ENCODE results near the gene TOX3.

TOX3 gene

GRCh38 chr16:52521570-52521969 lies 25.4 kb downstream of the TOX3 start:
- no peak overlapping the region for H3K27ac ChIP-seq (replicated peaks; ENCODE audit: low read length)
- DNase-seq (ENCODE audit: low spot score): no peak
- no peak overlapping the region for H2AFZ ChIP-seq (ENCODE audit: low read length)
- H3K9ac ChIP-seq (ENCODE audit: low read depth, low read length, poor library complexity): no peak overlapping the region
- H3K9me3 ChIP-seq (replicated peaks in 1 of 2; ENCODE audit: control insufficient read depth in 2 of 2, insufficient read depth in 1 of 2, low read depth in 1 of 2, low read length in 2 of 2): peaks cover 0 to 14% of the 10 kb centered on the region in 2 donors
- H4K8ac ChIP-seq (ENCODE audit: low read depth, low read length): no peak overlapping the region
- no peaks in the 10 kb centered on the region for H3K79me1 ChIP-seq (ENCODE audit: low read depth, low read length)
- H3K36me3 ChIP-seq (replicated peaks in 1 of 2; ENCODE audit: control insufficient read depth in 2 of 2, insufficient read depth in 2 of 2, low read length in 2 of 2): peaks cover 14 to 74% of the 10 kb centered on the region in 2 donors
- no peak overlapping the region for H3K4ac ChIP-seq (ENCODE audit: low read length)
- WGBS, 2 donors (ENCODE audit: extremely low coverage in 2 of 2, insufficient read length in 2 of 2, insufficient replicate concordance in 1 of 2): no CpG with 5 or more reads among the region's 6 CpGs
- H2BK5ac ChIP-seq (ENCODE audit: low read length): no peak overlapping the region
- no peaks in the 10 kb centered on the region for H3K27me3 ChIP-seq (ENCODE audit: control insufficient read depth in 3 of 3, insufficient read depth in 3 of 3, low read depth in 1 of 3, low read length in 3 of 3)
- H2AK5ac ChIP-seq (ENCODE audit: low read depth, low read length): no peak overlapping the region
- no peak overlapping the region for H3K4me2 ChIP-seq (ENCODE audit: insufficient read depth, low read length, poor library complexity, severe bottlenecking)
- peaks cover 18 to 25% of the 10 kb centered on the region in 2 donors for H3K4me1 ChIP-seq (ENCODE audit: control insufficient read depth in 2 of 2, insufficient read depth in 1 of 2, low read depth in 1 of 2, low read length in 2 of 2)
- H2BK12ac ChIP-seq (ENCODE audit: low read length): no peak overlapping the region
- H3K23ac ChIP-seq (ENCODE audit: low read depth, low read length, poor library complexity): no peak overlapping the region
- H3K4me3 ChIP-seq (ENCODE audit: low read length in 2 of 2): no peak overlapping the region
- H2BK15ac ChIP-seq (ENCODE audit: low read length): no peak overlapping the region
- H3K18ac ChIP-seq (ENCODE audit: low read length): no peak overlapping the region
- H3K14ac ChIP-seq (ENCODE audit: low read length): no peak overlapping the region
- H4K91ac ChIP-seq (ENCODE audit: low read depth, low read length, poor library complexity): no peak overlapping the region
- H2BK120ac ChIP-seq (ENCODE audit: low read depth, low read length): no peak overlapping the region

DNA sequence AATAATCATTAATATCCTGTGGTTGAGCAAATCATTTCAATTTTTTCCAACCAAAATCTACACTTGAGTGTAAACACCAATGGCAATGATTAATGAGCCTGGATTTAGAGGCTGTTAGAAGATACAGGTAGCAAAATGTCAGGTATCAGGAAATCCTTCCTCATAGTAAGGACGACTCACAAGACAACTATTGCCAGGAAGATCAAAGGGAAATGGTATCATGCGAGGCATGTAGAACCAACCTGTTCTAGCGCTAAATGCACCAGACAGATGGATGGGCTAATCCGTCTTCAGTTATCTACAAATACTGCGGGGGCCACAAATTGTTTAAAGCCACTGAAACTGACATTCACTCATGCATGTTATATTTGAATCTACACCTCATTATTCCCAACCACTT lies 28.1 kb downstream of the TOX3 start:
- H3K9ac ChIP-seq (ENCODE audit: low read depth, low read length, poor library complexity): no peak overlapping the region
- H2AFZ ChIP-seq (ENCODE audit: low read length): no peak overlapping the region
- no peaks in the 10 kb centered on the region for H3K27me3 ChIP-seq (ENCODE audit: control insufficient read depth in 3 of 3, insufficient read depth in 3 of 3, low read depth in 1 of 3, low read length in 3 of 3)
- no peak overlapping the region for H4K8ac ChIP-seq (ENCODE audit: low read depth, low read length)
- no peak overlapping the region for H3K14ac ChIP-seq (ENCODE audit: low read length)
- H3K4me2 ChIP-seq (ENCODE audit: insufficient read depth, low read length, poor library complexity, severe bottlenecking): no peak overlapping the region
- H4K91ac ChIP-seq (ENCODE audit: low read depth, low read length, poor library complexity): no peak overlapping the region
- H3K23ac ChIP-seq (ENCODE audit: low read depth, low read length, poor library complexity): no peak overlapping the region
- no peak overlapping the region for H2BK5ac ChIP-seq (ENCODE audit: low read length)
- H3K36me3 ChIP-seq (replicated peaks in 1 of 2; ENCODE audit: control insufficient read depth in 2 of 2, insufficient read depth in 2 of 2, low read length in 2 of 2): peaks cover 14 to 88% of the 10 kb centered on the region in 2 donors
- H2AK5ac ChIP-seq (ENCODE audit: low read depth, low read length): no peak overlapping the region
- H2BK12ac ChIP-seq (ENCODE audit: low read length): no peak overlapping the region
- WGBS, 2 donors (ENCODE audit: extremely low coverage in 2 of 2, insufficient read length in 2 of 2, insufficient replicate concordance in 1 of 2): no CpG with 5 or more reads among the region's 5 CpGs
- H2BK120ac ChIP-seq (ENCODE audit: low read depth, low read length): no peak overlapping the region
- peaks cover 0 to 19% of the 10 kb centered on the region in 2 donors for H3K9me3 ChIP-seq (replicated peaks in 1 of 2; ENCODE audit: control insufficient read depth in 2 of 2, insufficient read depth in 1 of 2, low read depth in 1 of 2, low read length in 2 of 2)
- H2BK15ac ChIP-seq (ENCODE audit: low read length): no peak overlapping the region
- peaks cover 0 to 18% of the 10 kb centered on the region in 2 donors for H3K4me1 ChIP-seq (ENCODE audit: control insufficient read depth in 2 of 2, insufficient read depth in 1 of 2, low read depth in 1 of 2, low read length in 2 of 2)
- H3K4me3 ChIP-seq (ENCODE audit: low read length in 2 of 2): no peak overlapping the region
- no peak overlapping the region for H3K18ac ChIP-seq (ENCODE audit: low read length)
- no peak for DNase-seq (ENCODE audit: low spot score)
- no peak overlapping the region for H3K4ac ChIP-seq (ENCODE audit: low read length)
- H3K27ac ChIP-seq (replicated peaks; ENCODE audit: low read length): no peak overlapping the region
- no peaks in the 10 kb centered on the region for H3K79me1 ChIP-seq (ENCODE audit: low read depth, low read length)

DNA sequence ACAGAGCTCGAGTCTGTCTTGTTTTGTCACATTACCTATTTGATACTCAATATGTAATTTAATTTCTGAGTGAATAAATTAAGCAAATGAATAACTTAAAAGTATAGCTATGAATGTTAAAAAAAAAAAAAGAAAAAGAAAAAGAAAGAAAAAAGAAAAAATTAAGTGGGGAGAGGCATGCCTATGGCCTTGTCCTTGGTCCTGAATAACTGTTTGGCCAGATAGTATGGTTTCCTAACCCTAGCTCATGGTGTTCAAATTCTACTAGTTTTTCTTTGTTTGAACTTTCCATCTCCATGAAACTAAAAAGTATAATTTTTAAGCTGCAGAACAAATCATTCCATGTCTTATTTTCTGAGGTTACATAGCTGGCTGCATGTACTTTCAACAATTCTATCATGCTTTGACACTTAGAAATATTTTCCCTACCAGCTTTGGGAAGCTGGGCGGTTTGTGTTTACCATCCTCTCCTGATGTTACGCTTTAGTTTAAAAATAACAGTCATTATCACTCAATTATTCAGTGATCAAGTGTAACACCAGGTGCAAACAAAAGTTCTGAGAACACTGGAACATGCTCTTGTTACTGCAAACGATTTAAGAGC lies 31.8 kb downstream of the TOX3 start:
- no peak overlapping the region for H3K4ac ChIP-seq (ENCODE audit: low read length)
- H3K27me3 ChIP-seq (ENCODE audit: control insufficient read depth in 3 of 3, insufficient read depth in 3 of 3, low read depth in 1 of 3, low read length in 3 of 3): no peaks in the 10 kb centered on the region
- no peak overlapping the region for H3K18ac ChIP-seq (ENCODE audit: low read length)
- peaks cover 7 to 54% of the 10 kb centered on the region in 2 donors for H3K36me3 ChIP-seq (replicated peaks in 1 of 2; ENCODE audit: control insufficient read depth in 2 of 2, insufficient read depth in 2 of 2, low read length in 2 of 2)
- peaks cover 0 to 13% of the 10 kb centered on the region in 2 donors for H3K9me3 ChIP-seq (replicated peaks in 1 of 2; ENCODE audit: control insufficient read depth in 2 of 2, insufficient read depth in 1 of 2, low read depth in 1 of 2, low read length in 2 of 2)
- no peak overlapping the region for H3K9ac ChIP-seq (ENCODE audit: low read depth, low read length, poor library complexity)
- H2BK120ac ChIP-seq (ENCODE audit: low read depth, low read length): no peak overlapping the region
- WGBS, 2 donors (ENCODE audit: extremely low coverage in 2 of 2, insufficient read length in 2 of 2, insufficient replicate concordance in 1 of 2): no CpG with 5 or more reads among the region's 4 CpGs
- no peak overlapping the region for H2BK5ac ChIP-seq (ENCODE audit: low read length)
- H3K4me1 ChIP-seq (ENCODE audit: control insufficient read depth in 2 of 2, insufficient read depth in 1 of 2, low read depth in 1 of 2, low read length in 2 of 2): peaks cover 8 to 14% of the 10 kb centered on the region in 2 donors
- no peak overlapping the region for H2BK12ac ChIP-seq (ENCODE audit: low read length)
- H4K8ac ChIP-seq (ENCODE audit: low read depth, low read length): no peak overlapping the region
- DNase-seq (ENCODE audit: low spot score): no peak
- H4K91ac ChIP-seq (ENCODE audit: low read depth, low read length, poor library complexity): no peak overlapping the region
- H3K4me3 ChIP-seq (ENCODE audit: low read length in 2 of 2): no peak overlapping the region
- no peak overlapping the region for H3K14ac ChIP-seq (ENCODE audit: low read length)
- H3K4me2 ChIP-seq (ENCODE audit: insufficient read depth, low read length, poor library complexity, severe bottlenecking): no peak overlapping the region
- H2AFZ ChIP-seq (ENCODE audit: low read length): no peak overlapping the region
- peaks cover 1% of the 10 kb centered on the region for H3K79me1 ChIP-seq (ENCODE audit: low read depth, low read length)
- H3K23ac ChIP-seq (ENCODE audit: low read depth, low read length, poor library complexity): no peak overlapping the region
- no peak overlapping the region for H2AK5ac ChIP-seq (ENCODE audit: low read depth, low read length)
- no peak overlapping the region for H2BK15ac ChIP-seq (ENCODE audit: low read length)
- no peak overlapping the region for H3K27ac ChIP-seq (replicated peaks; ENCODE audit: low read length)

DNA sequence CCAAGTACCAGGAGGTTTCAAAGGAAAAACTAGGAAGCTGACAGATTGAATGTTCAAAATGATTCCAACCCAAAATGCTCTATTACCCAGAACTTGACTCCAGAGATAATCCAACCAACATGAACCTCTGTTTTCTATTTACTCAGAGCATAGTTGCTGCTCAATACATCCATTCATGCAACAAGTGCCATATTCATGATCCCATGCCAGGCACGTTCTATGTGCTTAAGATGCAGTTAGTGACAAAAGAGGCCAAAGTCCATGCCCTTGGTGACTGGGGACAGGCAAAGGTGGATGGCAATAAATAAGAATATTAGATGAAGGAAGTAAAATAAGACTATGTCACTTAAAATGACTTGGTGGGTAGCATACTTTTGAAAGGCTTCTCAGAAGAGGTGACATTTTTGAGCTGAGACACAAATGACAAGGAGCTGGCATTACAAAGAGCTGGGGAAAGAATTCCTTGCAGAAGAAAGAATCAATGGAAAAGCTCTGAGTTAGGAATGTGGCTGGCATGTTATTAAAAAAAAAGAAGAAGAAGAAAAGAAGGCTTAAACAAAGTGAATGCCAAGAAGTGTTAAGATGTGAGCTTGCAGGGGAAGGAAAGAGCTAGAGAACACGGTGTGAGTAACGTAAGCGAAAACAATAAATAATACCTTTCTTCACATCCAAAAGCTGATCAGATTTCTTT lies 34.5 kb downstream of the TOX3 start:
- Histone ChIP-seq H3K4ac (ENCODE audit: low read length) (no peak overlapping the region), H3K9me3 (replicated peaks in 1 of 2; ENCODE audit: control insufficient read depth in 2 of 2, insufficient read depth in 1 of 2, low read depth in 1 of 2, low read length in 2 of 2) (peaks cover 0 to 7% of the 10 kb centered on the region in 2 donors), H3K79me1 (ENCODE audit: low read depth, low read length) (peaks cover 1% of the 10 kb centered on the region), H4K91ac (ENCODE audit: low read depth, low read length, poor library complexity) (no peak overlapping the region), H3K27ac (replicated peaks; ENCODE audit: low read length) (peak overlapping the region; percentile 85), H2AFZ (ENCODE audit: low read length) (no peak overlapping the region), H2AK5ac (ENCODE audit: low read depth, low read length) (no peak overlapping the region), H2BK12ac (ENCODE audit: low read length) (no peak overlapping the region), H3K14ac (ENCODE audit: low read length) (no peak overlapping the region), H2BK5ac (ENCODE audit: low read length) (no peak overlapping the region), H4K8ac (ENCODE audit: low read depth, low read length) (no peak overlapping the region), H3K23ac (ENCODE audit: low read depth, low read length, poor library complexity) (no peak overlapping the region), H3K9ac (ENCODE audit: low read depth, low read length, poor library complexity) (no peak overlapping the region), H2BK15ac (ENCODE audit: low read length) (no peak overlapping the region), H3K4me1 (ENCODE audit: control insufficient read depth in 2 of 2, insufficient read depth in 1 of 2, low read depth in 1 of 2, low read length in 2 of 2) (peaks cover 8 to 14% of the 10 kb centered on the region in 2 donors), H3K4me3 (ENCODE audit: low read length in 2 of 2) (no peak overlapping the region), H3K36me3 (replicated peaks in 1 of 2; ENCODE audit: control insufficient read depth in 2 of 2, insufficient read depth in 2 of 2, low read length in 2 of 2) (peaks cover 2 to 35% of the 10 kb centered on the region in 2 donors), H3K27me3 (ENCODE audit: control insufficient read depth in 3 of 3, insufficient read depth in 3 of 3, low read depth in 1 of 3, low read length in 3 of 3) (no peaks in the 10 kb centered on the region), H2BK120ac (ENCODE audit: low read depth, low read length) (no peak overlapping the region), H3K18ac (ENCODE audit: low read length) (no peak overlapping the region), H3K4me2 (ENCODE audit: insufficient read depth, low read length, poor library complexity, severe bottlenecking) (peak overlapping the region; percentile 33)
- DNase-seq (ENCODE audit: low spot score): peak; percentile 51
- no CpG with 5 or more reads among the region's 4 CpGs for WGBS, 2 donors (ENCODE audit: extremely low coverage in 2 of 2, insufficient read length in 2 of 2, insufficient replicate concordance in 1 of 2)

Data from neuronal stem cell (in vitro differentiated cells).